ENCODE data around the gene CYP39A1.

Gene CYP39A1

GRCh38 chr6:46590765-46591164 is 61.9 kb downstream of the CYP39A1 start:
- DNase-seq (ENCODE audit: low read depth, low spot score): no peak

GRCh38 chr6:46586906-46587305 is 65.7 kb downstream of the CYP39A1 start:
- no peak for DNase-seq (ENCODE audit: low read depth, low spot score)

DNA sequence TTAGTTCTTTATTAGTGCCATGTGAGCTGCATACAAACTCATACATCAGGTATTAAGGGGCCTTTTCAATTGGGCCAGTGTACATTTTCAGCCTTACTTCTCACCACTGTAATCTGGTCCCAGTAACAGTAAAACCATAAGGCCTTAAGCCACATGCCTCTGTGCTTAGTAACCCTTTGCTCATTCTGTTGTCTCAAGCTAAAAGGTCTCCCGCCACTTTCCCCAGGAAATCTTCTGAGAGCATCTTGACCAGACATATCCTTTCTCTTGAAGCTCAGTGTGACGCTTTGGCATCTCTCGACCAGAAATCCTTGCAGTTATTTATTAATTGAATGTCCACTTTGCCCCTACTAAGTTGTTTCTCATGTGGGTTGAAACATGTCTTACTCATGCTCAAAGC is 68.0 kb downstream of the CYP39A1 start:
- no peak for DNase-seq (ENCODE audit: low read depth, low spot score)

GRCh38 chr6:46583721-46584120 is 68.9 kb downstream of the CYP39A1 start:
- no peak for DNase-seq (ENCODE audit: low read depth, low spot score)

DNA sequence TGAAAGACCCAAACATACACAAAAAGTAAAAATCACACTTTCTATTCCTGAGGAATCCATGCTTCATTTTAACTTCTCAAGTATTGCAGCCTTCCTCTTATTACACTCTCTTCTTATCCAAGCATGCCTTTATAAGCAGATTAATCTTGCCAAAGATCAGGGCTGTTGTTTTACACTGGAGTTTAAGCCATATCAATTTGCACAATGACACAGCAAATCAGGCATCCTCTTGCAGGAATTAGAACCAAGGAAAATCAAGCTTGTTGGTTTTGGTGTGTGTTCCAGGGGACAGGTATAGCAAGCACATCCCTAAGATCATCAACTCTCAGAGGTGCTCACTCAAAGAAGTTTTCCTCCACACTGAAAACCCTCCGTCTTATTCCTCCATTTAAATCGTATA is 69.5 kb downstream of the CYP39A1 start:
- no peak for DNase-seq (ENCODE audit: low read depth, low spot score)

DNA sequence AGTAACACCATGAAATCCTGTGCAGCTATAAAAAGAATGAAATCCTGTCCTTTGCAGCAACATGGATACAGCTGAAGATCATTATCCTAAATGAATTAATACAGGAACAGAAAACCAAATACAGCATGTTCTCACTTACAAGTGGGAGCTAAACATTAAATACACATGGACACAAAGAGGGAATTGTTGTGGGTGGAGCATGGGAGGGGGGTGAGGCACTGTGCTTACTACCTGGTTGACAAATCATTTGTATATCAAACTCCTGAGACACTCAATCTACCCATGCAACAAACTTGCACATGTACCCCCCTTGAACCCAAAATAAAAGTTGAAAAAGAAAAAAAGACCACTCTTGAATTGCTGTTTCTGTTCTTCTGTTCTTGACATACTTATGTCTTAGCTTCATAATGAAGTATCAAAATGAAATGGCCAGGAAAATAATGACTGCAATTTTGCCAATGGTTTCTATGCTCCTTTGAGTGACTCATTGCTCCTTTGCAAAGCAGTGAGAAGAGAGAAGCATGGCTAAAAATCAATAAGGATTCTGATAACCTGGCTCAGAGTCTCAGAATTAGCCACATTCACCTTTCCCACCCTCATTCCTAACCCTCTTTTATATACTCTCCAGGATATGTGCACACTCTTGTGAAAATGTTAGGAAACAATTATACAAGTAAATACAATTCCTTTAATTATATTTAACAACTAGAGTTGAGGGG is 71.0 kb downstream of the CYP39A1 start:
- no peak for DNase-seq (ENCODE audit: low read depth, low spot score)

GRCh38 chr6:46575530-46575929 is 77.1 kb downstream of the CYP39A1 start:
- DNase-seq (ENCODE audit: low read depth, low spot score): no peak

GRCh38 chr6:46573140-46573539 is 79.5 kb downstream of the CYP39A1 start:
- DNase-seq (ENCODE audit: low read depth, low spot score): no peak

- DNase-seq (ENCODE audit: low read depth, low spot score): no peak
Observed at GRCh38 chr6:46565531-46565930, 87.1 kb downstream of the CYP39A1 start.

DNA sequence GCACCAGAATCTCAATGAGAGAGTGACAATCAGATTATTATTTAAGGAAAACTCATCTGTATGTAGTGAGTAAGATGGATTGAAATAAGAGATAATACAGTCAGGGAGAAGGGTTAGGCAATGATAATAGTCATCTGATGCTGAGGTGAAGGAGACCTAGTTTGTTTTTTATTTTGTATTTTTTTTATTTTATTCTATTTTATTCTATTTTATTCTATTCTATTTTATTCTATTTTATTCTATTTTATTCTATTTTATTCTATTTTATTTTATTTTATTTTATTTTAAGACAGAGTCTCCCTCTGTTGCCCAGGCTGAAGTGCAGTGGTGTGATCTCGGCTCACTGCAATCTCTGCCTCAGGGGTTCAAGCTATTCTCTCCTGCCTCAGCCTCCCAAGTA is 88.7 kb downstream of the CYP39A1 start:
- DNase-seq (ENCODE audit: low read depth, low spot score): no peak

DNA sequence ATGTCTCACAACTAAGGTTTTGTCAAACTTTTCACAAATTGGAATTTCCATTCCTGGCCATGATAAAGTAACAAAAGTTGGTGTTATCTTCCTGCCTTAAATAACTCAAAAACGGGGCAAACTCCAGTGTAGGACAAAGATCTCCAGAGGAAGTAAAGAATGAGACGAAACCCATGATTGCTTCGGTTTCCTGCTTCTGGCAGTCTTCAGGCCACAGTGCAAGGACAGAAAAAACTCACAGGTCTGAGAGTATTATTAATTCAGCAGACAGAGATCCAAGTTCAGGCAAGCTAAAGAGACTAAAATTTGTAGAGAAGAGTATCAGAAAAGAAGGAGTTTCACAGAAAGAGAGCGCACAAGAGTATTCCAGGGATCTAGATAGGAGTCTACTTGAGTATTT is 96.6 kb downstream of the CYP39A1 start:
- DNase-seq (ENCODE audit: low read depth, low spot score): no peak

GRCh38 chr6:46555129-46555528 is 97.5 kb downstream of the CYP39A1 start:
- DNase-seq (ENCODE audit: low read depth, low spot score): no peak

DNA sequence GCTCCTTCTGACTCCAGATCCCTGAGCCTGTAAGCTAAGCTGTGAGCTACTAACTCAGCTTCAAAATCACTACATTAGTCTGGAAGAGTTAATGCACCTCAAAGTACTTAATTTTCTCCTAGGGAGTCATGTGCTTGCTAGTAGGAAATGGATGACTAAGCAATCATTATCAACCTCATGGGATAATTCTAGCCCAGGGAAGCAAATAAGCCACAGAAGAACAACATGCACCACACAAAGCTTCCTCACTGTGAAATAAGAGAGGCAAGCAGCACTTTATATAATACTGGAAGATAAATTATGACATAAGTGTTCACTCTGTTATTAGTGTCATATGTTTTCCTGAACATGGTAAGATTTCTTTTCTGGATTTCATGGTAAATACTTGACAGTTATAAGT is 103.5 kb downstream of the CYP39A1 start:
- no peak for DNase-seq (ENCODE audit: low read depth, low spot score)

GRCh38 chr6:46541556-46541955 is 111.1 kb downstream of the CYP39A1 start:
- no peak for DNase-seq (ENCODE audit: low read depth, low spot score)

DNA sequence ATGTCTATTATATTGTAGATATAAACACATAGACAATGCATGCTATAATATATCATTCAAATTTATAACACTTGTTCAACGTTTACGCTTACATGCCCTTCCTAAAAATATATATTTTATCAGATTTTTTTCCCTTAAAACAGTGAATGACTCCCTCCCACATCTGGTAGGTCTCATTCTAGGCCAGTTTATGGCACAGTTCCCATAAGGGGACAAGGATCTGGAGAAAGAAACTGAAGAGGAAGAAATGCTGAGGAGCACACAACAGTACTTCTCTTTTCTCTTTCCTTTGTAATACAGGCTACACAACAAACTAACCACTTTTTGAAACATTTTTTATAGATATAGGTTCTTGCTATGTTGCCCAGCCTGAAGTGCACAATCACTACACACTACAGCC is 112.8 kb downstream of the CYP39A1 start:
- no peak for DNase-seq (ENCODE audit: low read depth, low spot score)

DNA sequence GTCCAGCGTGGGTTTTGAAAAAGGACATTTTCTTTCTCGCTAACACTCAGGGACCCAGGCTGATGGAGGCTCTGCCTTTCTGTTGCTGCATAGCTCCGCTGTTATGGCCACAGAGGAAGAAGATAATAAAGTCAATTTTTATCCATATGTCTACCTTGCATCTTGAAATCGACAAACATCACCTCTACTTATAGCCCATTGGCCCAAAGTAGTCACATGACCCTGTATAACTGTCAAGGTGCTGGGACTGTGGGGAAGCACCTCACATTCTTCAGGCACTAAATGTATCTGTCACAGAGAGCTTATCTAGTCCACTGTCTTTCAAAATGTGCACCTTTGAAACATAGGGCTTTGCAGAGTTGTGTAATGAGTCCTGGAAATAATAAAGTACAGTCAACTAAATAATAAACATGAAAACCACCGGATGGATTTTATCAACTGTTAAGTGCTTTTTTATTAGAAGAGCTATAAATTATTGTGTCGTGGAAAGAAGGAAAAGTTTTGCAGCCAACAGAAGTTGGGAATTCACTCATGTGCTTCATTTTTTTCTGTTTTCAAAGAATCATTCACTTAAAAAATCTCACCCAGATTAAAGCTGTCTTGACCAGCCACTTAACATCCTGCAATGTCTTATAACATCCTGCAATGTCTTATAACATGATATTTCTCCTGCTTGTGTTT is 113.7 kb downstream of the CYP39A1 start:
- DNase-seq (ENCODE audit: low read depth, low spot score): no peak

DNA sequence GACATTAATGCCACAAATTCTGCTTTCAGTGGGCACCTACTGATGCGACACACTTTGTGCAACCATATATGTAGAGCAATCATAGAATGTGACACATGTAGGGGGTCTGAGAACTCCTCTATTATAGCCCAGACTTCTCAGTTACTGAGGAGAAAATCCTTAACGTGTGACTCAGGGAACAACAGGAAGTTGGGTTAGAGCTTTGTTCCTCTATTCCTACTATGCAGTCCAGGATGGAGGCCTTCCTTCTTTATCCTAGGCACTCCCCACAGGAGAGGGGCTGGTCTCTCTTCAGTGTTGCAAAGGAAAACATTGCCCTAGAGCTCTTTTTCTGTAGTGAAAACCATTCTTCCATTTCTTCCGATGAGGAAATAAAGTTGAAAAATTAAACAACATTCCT is 121.7 kb downstream of the CYP39A1 start:
- DNase-seq (ENCODE audit: low read depth, low spot score): no peak

GRCh38 chr6:46528961-46529750 is 123.5 kb downstream of the CYP39A1 start:
- DNase-seq (ENCODE audit: low read depth, low spot score): no peak

DNA sequence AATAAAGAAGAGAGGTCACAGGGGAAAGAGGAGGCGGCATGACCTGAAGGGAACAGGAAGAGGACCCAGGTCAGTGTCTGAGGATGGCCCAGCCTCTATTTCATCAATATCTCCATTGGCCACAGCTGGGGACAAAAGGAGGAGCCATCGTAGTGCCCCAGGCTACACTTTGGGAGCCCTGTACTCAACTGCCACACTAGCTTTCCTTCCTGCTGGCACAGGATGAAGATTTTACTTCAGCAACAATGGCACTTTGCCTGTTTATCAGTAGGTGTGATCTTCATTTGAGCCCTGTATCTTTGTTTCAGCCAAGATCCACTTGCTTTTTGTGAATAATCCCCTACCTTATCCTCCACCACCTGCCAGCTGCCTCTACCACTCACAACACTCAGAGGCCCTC is 126.0 kb downstream of the CYP39A1 start:
- peak; percentile 7 for DNase-seq (ENCODE audit: low read depth, low spot score)

DNA sequence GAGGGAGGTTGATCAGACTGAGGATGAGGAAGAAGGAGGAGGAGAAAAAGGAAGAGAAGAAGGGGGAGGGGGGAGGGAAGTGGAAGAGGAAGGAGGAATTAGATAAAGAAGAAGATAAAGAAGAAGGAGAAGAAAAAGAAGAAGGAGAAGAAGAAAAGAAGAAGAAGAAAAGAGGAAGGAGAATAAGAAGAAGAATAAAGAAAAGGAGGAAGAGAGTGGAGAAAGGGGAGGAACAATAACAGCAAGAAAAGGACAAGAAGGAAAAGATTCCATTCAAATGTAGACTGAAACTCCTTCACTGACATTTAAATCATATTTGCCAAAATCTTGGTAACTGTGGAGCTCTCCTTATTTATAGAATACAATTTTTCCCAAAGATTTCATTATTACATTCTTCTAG is 127.0 kb downstream of the CYP39A1 start:
- DNase-seq (ENCODE audit: low read depth, low spot score): no peak

DNA sequence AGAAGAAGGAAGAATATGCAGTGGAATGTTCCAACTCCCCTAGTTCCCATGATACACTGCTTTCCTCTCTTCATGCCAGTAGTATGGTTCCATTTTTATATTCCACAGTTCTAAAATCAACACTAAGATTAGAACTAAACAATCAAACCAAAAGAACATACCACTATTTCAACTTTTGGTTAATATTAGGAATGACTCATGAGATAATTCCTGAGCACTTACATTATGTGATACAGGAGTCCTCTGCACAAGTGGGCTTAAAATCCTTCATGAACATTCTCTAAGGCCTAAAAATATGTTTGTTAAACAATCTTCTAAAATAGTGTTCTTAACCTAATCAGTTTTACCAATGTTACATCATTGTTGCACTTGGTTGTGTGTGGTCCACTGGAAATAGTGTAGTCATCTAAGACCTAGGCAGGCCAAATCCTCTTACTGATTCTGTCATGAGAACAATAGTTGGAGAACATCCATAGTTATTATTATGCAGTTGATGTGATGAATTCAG is 131.1 kb downstream of the CYP39A1 start:
- no peak for DNase-seq (ENCODE audit: low read depth, low spot score)

- no peak for DNase-seq (ENCODE audit: low read depth, low spot score)
Observed at GRCh38 chr6:46517202-46517601, 135.4 kb downstream of the CYP39A1 start.

DNA sequence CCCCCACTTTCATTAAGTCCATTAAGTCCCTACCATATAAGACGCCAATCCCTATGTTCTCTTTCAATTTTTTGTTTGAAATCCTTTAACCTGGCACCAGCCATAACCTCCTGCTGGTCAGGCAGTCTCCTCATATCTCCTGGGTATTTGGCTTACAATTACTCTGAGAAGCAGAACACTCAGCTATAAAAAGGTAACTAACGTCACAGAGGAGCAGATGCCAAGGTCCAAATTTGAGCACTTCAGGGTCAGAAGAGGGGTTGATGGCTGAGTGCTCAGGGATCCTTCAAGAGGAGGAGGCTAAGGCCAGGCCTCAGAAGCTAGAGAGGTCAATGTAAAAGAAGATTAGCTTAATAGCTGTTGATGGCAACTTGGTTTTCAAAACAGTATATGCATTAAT is 139.1 kb downstream of the CYP39A1 start:
- DNase-seq (ENCODE audit: low read depth, low spot score): no peak
